HuH-7.5 (cell line): ENCODE data around the gene BYSL.
A peak's percentile ranks its signal among the peaks of the same experiment; 100 is the strongest.

ENCODE experiments used
- DNase-seq: peaks from one replicate; pipeline ENCODE4 v3.0.0; 2011; ENCODE audit warnings: low spot score

BYSL gene, protein sequence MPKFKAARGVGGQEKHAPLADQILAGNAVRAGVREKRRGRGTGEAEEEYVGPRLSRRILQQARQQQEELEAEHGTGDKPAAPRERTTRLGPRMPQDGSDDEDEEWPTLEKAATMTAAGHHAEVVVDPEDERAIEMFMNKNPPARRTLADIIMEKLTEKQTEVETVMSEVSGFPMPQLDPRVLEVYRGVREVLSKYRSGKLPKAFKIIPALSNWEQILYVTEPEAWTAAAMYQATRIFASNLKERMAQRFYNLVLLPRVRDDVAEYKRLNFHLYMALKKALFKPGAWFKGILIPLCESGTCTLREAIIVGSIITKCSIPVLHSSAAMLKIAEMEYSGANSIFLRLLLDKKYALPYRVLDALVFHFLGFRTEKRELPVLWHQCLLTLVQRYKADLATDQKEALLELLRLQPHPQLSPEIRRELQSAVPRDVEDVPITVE

GRCh38 chr6:41920921-41921711 lies at the start of gene BYSL, which contains the start of gene MED20:
BYSL (plus strand) TSS chr6:41921499; CDS start chr6:41921563, 64 bp downstream.
MED20 (minus strand) TSS chr6:41921139; CDS start chr6:41921018, 121 bp downstream.
- DNase-seq, result peak; percentile 80

GRCh38 chr6:41871691-41872090 lies 49.6 kb upstream of the BYSL start:
- DNase-seq, result no peak

GRCh38 chr6:41872147-41872546 lies 49.2 kb upstream of the BYSL start:
- no peak for DNase-seq

DNA sequence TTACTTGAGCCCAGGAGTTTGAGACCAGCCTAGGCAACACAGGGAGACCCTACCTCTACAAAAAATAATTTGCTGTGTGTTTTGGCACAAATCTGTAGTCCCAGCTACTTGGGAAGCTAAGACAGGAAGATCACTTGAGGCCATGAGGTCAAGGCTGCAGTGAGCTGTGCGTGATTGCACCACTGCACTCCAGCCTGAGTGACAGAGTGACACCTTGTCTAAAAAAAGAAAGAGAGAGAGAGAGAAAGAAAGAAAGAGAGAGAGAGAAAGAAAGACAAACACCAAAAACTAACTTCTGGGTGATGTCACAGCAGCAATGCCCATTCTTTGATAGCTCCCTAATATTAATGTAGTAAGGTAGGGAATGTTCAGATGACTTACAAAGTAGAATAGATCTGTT lies 46.6 kb upstream of the BYSL start:
- DNase-seq, result no peak

GRCh38 chr6:41877051-41877680 lies 44.1 kb upstream of the BYSL start:
- DNase-seq, result no peak

GRCh38 chr6:41878246-41878645 lies 43.1 kb upstream of the BYSL start:
- DNase-seq, result no peak

- DNase-seq, result no peak
Measured at GRCh38 chr6:41878961-41879405, 42.3 kb upstream of the BYSL start.

DNA sequence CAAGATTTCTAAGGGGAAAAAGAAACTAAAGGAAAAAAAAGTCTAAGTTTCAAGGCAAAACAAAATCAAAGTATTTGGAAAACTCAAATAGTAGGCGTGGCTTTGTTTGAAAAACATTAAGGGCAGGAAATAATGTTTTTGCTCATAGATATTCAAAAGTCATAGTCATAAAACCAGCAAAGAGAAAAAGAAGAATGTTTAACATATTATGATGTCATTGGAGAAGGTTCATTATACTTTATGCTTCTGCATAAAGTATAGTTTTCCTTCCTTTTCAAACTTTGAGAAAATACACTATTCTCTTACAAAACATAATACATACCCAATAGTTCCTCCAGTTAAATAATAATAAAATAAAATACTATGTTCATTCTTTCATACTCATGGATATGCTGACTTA lies 39.8 kb upstream of the BYSL start:
- no peak for DNase-seq

GRCh38 chr6:41884957-41885356 lies 36.3 kb upstream of the BYSL start:
- no peak for DNase-seq

- DNase-seq, result no peak
Measured at GRCh38 chr6:41885930-41886329, 35.4 kb upstream of the BYSL start.

DNA sequence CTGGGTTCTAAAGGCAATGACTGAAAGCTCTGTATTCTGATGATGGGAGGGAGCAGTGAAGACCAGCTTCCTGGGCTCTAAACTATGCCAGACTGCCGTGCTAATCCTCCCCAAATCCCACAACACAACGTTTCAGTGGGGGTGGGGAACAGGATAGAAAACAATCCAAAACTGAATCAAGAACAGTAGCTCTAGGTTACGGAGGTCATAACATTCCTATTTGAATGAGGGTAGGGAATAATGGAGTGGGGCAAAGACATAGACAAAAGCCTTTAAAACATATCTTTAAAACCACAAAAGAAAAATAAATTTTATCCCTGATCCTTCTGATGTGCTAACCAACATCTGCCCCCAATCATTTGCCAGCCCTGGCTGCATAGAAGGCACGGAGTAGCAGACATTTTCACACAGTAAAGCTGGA lies 34.0 kb upstream of the BYSL start:
- DNase-seq, result no peak

GRCh38 chr6:41892921-41893564 lies 28.3 kb upstream of the BYSL start:
- no peak for DNase-seq

DNA sequence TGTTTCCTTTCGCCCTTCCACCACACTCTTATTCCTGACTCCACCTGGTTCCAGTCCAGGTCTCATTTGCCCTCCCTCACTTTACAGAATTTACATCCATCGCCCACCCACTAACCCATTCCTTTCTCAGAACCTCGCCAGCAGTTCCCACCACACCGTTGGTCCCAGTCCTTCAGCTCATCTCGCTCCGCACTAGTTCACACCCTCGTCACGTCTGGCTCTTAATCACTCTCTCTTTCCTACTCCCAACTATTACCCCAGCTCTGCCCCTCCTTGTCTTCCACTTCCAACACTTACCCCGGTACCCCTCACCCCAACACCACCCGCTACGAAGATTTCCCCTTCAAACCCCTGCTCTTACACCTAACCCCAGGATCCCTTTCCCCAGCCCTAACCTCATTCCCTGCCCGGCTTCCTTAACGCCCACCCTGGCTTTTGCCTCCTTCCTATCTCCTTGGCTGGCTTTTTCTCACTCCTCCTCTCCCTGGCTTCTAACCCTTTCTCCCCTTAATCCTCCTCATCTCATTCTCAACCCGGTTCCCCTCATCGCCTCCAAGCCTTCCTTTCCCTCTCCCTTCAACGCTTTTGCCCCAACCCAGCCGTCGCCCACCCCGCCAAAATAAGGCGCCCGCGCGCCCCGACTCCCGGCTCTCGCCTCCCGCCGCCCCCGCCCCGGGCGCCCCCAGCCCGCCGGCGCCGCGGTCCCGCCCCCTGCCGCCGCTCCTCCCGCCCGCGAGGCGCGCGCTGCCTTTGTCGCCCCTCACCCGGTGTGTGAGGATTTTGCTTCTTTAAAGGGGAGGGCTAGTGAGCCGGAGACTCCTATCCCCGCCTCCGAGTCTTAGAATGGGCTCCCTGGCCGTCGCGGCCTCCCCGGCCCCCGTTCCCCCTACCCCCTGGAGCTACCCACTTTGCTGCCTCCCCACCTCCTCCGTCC lies 26.7 kb upstream of the BYSL start:
- no peak for DNase-seq

GRCh38 chr6:41895300-41896233 lies 25.7 kb upstream of the BYSL start, which contains the start of gene USP49:
USP49 (minus strand) TSS chr6:41895375; CDS start chr6:41806983, 88,392 bp downstream.
- DNase-seq, result peak; percentile 73

DNA sequence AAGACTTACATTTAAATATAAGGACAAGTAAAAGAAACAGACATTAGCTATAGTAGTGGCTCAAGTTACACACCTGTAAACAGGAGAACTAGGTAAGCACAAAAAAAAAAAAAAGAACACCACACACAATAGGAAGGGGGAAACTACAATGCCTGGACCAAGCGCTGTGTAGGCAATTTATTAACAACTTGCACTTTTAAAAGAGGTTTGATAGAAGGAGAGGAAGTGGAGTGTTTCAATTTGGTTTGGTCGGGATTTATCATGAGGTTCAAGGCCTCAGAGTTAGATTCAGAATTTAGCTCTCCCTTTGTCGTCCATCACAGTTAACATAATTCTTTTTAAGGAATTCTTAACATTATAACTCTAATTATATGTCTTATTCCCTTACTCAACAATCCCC lies 25.0 kb upstream of the BYSL start:
- DNase-seq, result no peak

- no peak for DNase-seq
Measured at GRCh38 chr6:41900861-41901260, 20.4 kb upstream of the BYSL start.

DNA sequence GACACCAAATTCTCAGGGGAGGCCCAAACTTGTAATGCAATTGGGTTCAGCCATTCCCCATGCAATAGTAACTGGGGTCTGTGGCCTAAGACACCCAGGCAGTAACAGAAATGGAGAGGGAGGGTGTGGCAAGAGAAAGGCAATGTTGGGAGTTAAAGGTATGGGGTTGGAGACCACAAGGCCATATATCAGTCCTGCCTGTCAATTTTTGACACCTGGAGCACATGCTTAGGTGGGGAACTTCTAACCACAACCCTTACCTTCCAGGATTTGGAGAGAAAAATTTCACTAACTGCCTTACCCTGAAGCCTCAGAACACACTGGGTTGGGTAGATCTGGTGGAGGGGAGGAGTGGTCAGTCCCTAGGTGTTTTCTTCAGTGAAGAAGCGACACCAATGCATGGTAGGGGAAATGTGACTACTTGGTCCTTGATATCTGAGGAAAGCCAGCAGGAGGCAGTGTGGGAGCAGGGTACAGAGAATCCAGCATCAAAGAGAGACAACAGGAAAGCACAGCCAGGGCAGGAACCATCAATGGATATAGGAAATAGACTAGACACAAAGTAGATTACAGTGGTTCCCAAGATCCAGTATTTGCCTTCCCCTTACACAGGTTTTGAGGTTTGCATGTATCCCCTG lies 19.3 kb upstream of the BYSL start:
- DNase-seq, result no peak

GRCh38 chr6:41909727-41910126 lies 11.6 kb upstream of the BYSL start:
- DNase-seq, result no peak

DNA sequence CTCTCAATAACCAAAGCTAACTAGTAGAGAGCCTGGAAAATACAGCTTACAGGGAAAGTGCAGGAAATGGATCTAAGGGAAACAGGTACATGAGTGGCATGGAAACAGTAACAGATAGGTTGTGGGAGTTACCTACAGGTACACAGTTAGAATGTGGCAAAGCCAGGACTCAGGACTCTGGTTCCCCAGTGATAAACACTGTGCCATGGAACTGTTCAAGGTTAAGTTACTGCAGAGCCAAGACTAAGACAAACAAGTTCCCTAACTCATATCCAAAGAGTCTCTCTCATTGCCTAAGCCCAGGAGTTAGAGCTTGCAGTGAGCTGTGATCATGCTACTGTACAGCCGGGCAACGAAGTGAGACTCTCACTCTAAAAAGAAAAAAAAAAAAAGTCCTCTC lies 7.0 kb upstream of the BYSL start:
- DNase-seq, result no peak
